BE2C (cell line): ENCODE data around the gene RNASEH2A.

Experiments
- DNase-seq: peaks from one replicate; pipeline ENCODE4 v3.0.0-alpha.2; 2020
- H3K27me3 ChIP-seq: fragments of 250-450 bp; sonication (Bioruptor Pico); 2 replicates; pipeline ENCODE4 v1.5.1; 2020; ENCODE audit warnings: mild to moderate bottlenecking
- H3K36me3 ChIP-seq: fragments of 250-450 bp; sonication (Bioruptor Pico); 2 replicates; pipeline ENCODE4 v1.5.1; 2020; ENCODE audit warnings: mild to moderate bottlenecking
- H3K4me1 ChIP-seq: fragments of 250-450 bp; sonication (Bioruptor Pico); 2 replicates; pipeline ENCODE4 v1.5.1; 2020
- H3K4me3 ChIP-seq: 2 replicates; pipeline ENCODE4 v1.5.1; 2011; ENCODE audit warnings: low read depth, low read length
- H3K9me3 ChIP-seq: fragments of 250-450 bp; sonication (Bioruptor Pico); 2 replicates; pipeline ENCODE4 v1.5.1; 2020
- CTCF ChIP-seq: IDR thresholded peaks from 2 replicates; pipeline ENCODE4 v1.5.1; 2012; ENCODE audit warnings: mild to moderate bottlenecking, low read depth, low read length

Gene RNASEH2A

GRCh38 chr19:12788042-12788681 is 18.2 kb upstream of the RNASEH2A start:
- Histone ChIP-seq H3K4me3 (peak overlapping the region; percentile 39), H3K4me1 (peaks cover 47% of the 10 kb centered on the region), H3K36me3 (no peaks in the 10 kb centered on the region; the same call in 1 of the 2 replicates), H3K27me3 (no peaks in the 10 kb centered on the region), H3K9me3 (no peaks in the 10 kb centered on the region)
- TF ChIP-seq CTCF = no peak
- DNase-seq = no peak

GRCh38 chr19:12788682-12789097 is 17.7 kb upstream of the RNASEH2A start:
- H3K36me3 ChIP-seq = no peaks in the 10 kb centered on the region; the same call in 1 of the 2 replicates
- no peak for TF ChIP-seq CTCF
- H3K4me1 ChIP-seq = peaks cover 43% of the 10 kb centered on the region
- H3K27me3 ChIP-seq = no peaks in the 10 kb centered on the region
- H3K9me3 ChIP-seq = no peaks in the 10 kb centered on the region
- peak overlapping the region; percentile 39 for H3K4me3 ChIP-seq
- peak; percentile 93 for DNase-seq

GRCh38 chr19:12789098-12789903 is 17.1 kb upstream of the RNASEH2A start:
- H3K4me3 ChIP-seq = peak overlapping the region; percentile 89
- H3K9me3 ChIP-seq = no peaks in the 10 kb centered on the region
- DNase-seq = peak; percentile 47
- peaks cover 37% of the 10 kb centered on the region for H3K4me1 ChIP-seq
- no peaks in the 10 kb centered on the region; the same call in 1 of the 2 replicates for H3K36me3 ChIP-seq
- TF ChIP-seq CTCF = no peak
- no peaks in the 10 kb centered on the region for H3K27me3 ChIP-seq

GRCh38 chr19:12789904-12790619 is 16.3 kb upstream of the RNASEH2A start:
- Histone ChIP-seq H3K9me3 (no peaks in the 10 kb centered on the region), H3K4me1 (peaks cover 29% of the 10 kb centered on the region), H3K4me3 (peak overlapping the region; percentile 89), H3K36me3 (no peaks in the 10 kb centered on the region; the same call in 1 of the 2 replicates), H3K27me3 (no peaks in the 10 kb centered on the region)
- DNase-seq = peak; percentile 98
- no peak for TF ChIP-seq CTCF

GRCh38 chr19:12790628-12791344 is 15.6 kb upstream of the RNASEH2A start:
- Histone ChIP-seq H3K9me3 (no peaks in the 10 kb centered on the region), H3K27me3 (no peaks in the 10 kb centered on the region), H3K4me1 (peaks cover 23% of the 10 kb centered on the region), H3K36me3 (no peaks in the 10 kb centered on the region; the same call in 1 of the 2 replicates), H3K4me3 (peak overlapping the region; percentile 89)
- DNase-seq = no peak
- TF ChIP-seq CTCF = no peak
